HepG2 (cell line): ENCODE results near the gene DTNB. TPM values are rescaled to one million over a fixed set of nuclear protein-coding genes. Genes with fewer than 3 reads are reported as not detected.

Source experiments
- ARID2 ChIP-seq: sonication (generic); formaldehyde crosslinking; IDR thresholded peaks from 2 replicates; pipeline ENCODE4 v1.8.1; 2022; ENCODE audit warnings: mild to moderate bottlenecking, missing genetic modification reagents, borderline replicate concordance
- FOXM1 ChIP-seq: sonication (generic); formaldehyde crosslinking; IDR thresholded peaks from 2 replicates; pipeline ENCODE4 v1.5.0; 2020; ENCODE audit warnings: missing genetic modification reagents
- HOXA5 ChIP-seq: sonication (generic); formaldehyde crosslinking; IDR thresholded peaks from 2 replicates; pipeline ENCODE4 v1.4.0; 2020; ENCODE audit warnings: missing genetic modification reagents
- RCOR2 ChIP-seq: IDR thresholded peaks from 2 replicates; pipeline ENCODE4 v1.6.1; 2016; ENCODE audit warnings: missing biosample characterization, missing genetic modification reagents
- REPIN1 ChIP-seq: sonication (generic); formaldehyde crosslinking; IDR thresholded peaks from 2 replicates; pipeline ENCODE4 v1.8.0; 2022; ENCODE audit warnings: missing genetic modification reagents, low read depth, mild to moderate bottlenecking, borderline replicate concordance
- RFXAP ChIP-seq: sonication (generic); formaldehyde crosslinking; IDR thresholded peaks from 2 replicates; pipeline ENCODE4 v1.4.0; 2020; ENCODE audit warnings: missing genetic modification reagents, borderline replicate concordance
- RXRB ChIP-seq: IDR thresholded peaks from 2 replicates; pipeline ENCODE4 v1.6.1; 2016; ENCODE audit warnings: borderline replicate concordance, missing genetic modification reagents, missing compliant biosample characterization
- SOX13 ChIP-seq, 3 experiments: fragments of 450-650 bp in 1 of 3; sonication (generic) in 1 of 3; formaldehyde crosslinking in 1 of 3; IDR thresholded peaks in 2 of 3; conservative IDR thresholded peaks in 1 of 3; 2 replicates each; pipeline versions ENCODE4 v1.5.0 to v1.6.1; 2016 to 2020; ENCODE audit warnings: antibody characterized with exemption in 1 of 3, mild to moderate bottlenecking in 1 of 3, missing compliant biosample characterization in 1 of 3, missing genetic modification reagents in 1 of 3, moderate library complexity in 1 of 3
- USF2 ChIP-seq, 2 experiments: sonication (generic) in 1 of 2; formaldehyde crosslinking in 1 of 2; IDR thresholded peaks; 2 replicates each; pipeline versions ENCODE4 v1.5.1 to v1.6.1; 2011 to 2020; ENCODE audit warnings: borderline replicate concordance in 1 of 2, low read depth in 1 of 2, low read length in 1 of 2, mild to moderate bottlenecking in 1 of 2, missing genetic modification reagents in 1 of 2, moderate library complexity in 1 of 2
- ZC3H13 ChIP-seq: sonication (generic); formaldehyde crosslinking; IDR thresholded peaks from 2 replicates; pipeline ENCODE4 v1.8.1; 2023; ENCODE audit warnings: mild to moderate bottlenecking, missing genetic modification reagents, moderate library complexity
- ZKSCAN8 ChIP-seq: IDR thresholded peaks from 2 replicates; pipeline ENCODE4 v1.6.1; 2016; ENCODE audit warnings: borderline replicate concordance, missing genetic modification reagents, missing compliant biosample characterization
- ZNF251 ChIP-seq: sonication (generic); formaldehyde crosslinking; IDR thresholded peaks from 2 replicates; pipeline ENCODE4 v1.9.0; 2021; ENCODE audit warnings: mild to moderate bottlenecking, missing genetic modification reagents
- ZNF383 ChIP-seq: sonication (generic); formaldehyde crosslinking; IDR thresholded peaks from 2 replicates; pipeline ENCODE4 v1.4.0; 2020; ENCODE audit warnings: missing genetic modification reagents, mild to moderate bottlenecking, borderline replicate concordance
- ZNF432 ChIP-seq: sonication (generic); formaldehyde crosslinking; IDR thresholded peaks from 2 replicates; pipeline ENCODE4 v1.5.0; 2020; ENCODE audit warnings: missing genetic modification reagents, mild to moderate bottlenecking, borderline replicate concordance
- ZNF510 ChIP-seq: sonication (generic); formaldehyde crosslinking; IDR thresholded peaks from 2 replicates; pipeline ENCODE4 v1.4.0; 2020; ENCODE audit warnings: low read depth, mild to moderate bottlenecking, missing genetic modification reagents
- ZNF691 ChIP-seq: sonication (generic); formaldehyde crosslinking; IDR thresholded peaks from 2 replicates; pipeline ENCODE4 v1.4.0; 2020; ENCODE audit warnings: missing genetic modification reagents, low read depth, mild to moderate bottlenecking, borderline replicate concordance
- ZNF777 ChIP-seq: sonication (generic); formaldehyde crosslinking; IDR thresholded peaks from 2 replicates; pipeline ENCODE4 v1.4.0; 2020; ENCODE audit warnings: missing genetic modification reagents
- ZNF788 ChIP-seq: sonication (generic); formaldehyde crosslinking; IDR thresholded peaks from 2 replicates; pipeline ENCODE4 v1.5.0; 2020; ENCODE audit warnings: mild to moderate bottlenecking, missing genetic modification reagents, borderline replicate concordance
- ZSCAN29 ChIP-seq: sonication (generic); formaldehyde crosslinking; conservative IDR thresholded peaks from 2 replicates; pipeline ENCODE4 v1.4.0; 2020; ENCODE audit warnings: mild to moderate bottlenecking, missing genetic modification reagents
- polyA plus RNA-seq, 8 experiments: library from polyadenylated mRNA; depleted of rRNA in 3 of 8; stranded (reverse) in 7 of 8; unstranded in 1 of 8; fragments of >200 nt; fragmentation: Illumina TruSeq in 4 of 8; extraction: Trizol in 4 of 8; gene quantifications; 2 replicates each; pipeline versions ENCODE4 v1.2.1 to v1.2.3, GENCODE V29; 2011 to 2016; ENCODE audit warnings: low read depth in 4 of 8, missing spikeins in 1 of 8, mixed read lengths in 1 of 8; ENCODE audit not compliant: insufficient read depth in 1 of 8
- total RNA-seq, 5 experiments: library from RNA; depleted of rRNA; stranded (reverse); fragments of >200 nt; fragmentation: Illumina TruSeq; extraction: Trizol; gene quantifications; 2 replicates each; pipeline ENCODE4 v1.2.3, GENCODE V29; 2016; ENCODE audit warnings: low read depth in 1 of 5
- TF ChIP-seq, protein P1 (sequence below): sonication (generic); formaldehyde crosslinking; IDR thresholded peaks from 2 replicates; pipeline ENCODE4 v1.8.1; 2023; ENCODE audit warnings: mild to moderate bottlenecking, missing genetic modification reagents
- TF ChIP-seq, protein P2 (sequence below): IDR thresholded peaks from 2 replicates; pipeline ENCODE4 v1.6.1; 2016; ENCODE audit warnings: missing compliant biosample characterization, missing genetic modification reagents, borderline replicate concordance
- TF ChIP-seq, protein P3 (sequence below): IDR thresholded peaks from 2 replicates; pipeline ENCODE4 v1.6.1; 2016; ENCODE audit warnings: missing genetic modification reagents, missing compliant biosample characterization

DTNB gene
- total and polyA plus RNA-seq, 2 of the 13 experiments (the other 11 are each of a cell fraction or from before 2014, with no cell fraction given) = 14.4 to 23.9 TPM

GRCh38 chr2:25342372-25343186 is 330.8 kb downstream of the DTNB start (continued):
- peak; percentile 90; the same call in 1 of the 2 replicates for TF ChIP-seq ZNF691 (CRISPR knock-in tag)
- TF ChIP-seq USF2 (IDR thresholded peaks at IDR 0.05; ENCODE audit: low read depth, low read length) = no peak
- no peak; the same call in 1 of the 2 replicates for TF ChIP-seq USF2 (CRISPR knock-in tag; IDR thresholded peaks at IDR 0.05; ENCODE audit: borderline replicate concordance)
- TF ChIP-seq ZNF432 = no peak
- peak; percentile 97 for TF ChIP-seq ARID2 (CRISPR knock-in tag)
- TF ChIP-seq RFXAP = peak; percentile 32; the same call in 1 of the 2 replicates
- 0 out of 2 replicates have a peak, but pooled peaks have one; percentile 50 for TF ChIP-seq ZSCAN29 (CRISPR knock-in tag)
- TF ChIP-seq SOX13 (IDR thresholded peaks at IDR 0.05) = no peak
- peak in 1 of 2 experiments; percentile 72; a peak in 1 of 4 replicates for TF ChIP-seq SOX13 (CRISPR knock-in tag; conservative IDR thresholded peaks at IDR 0.05 in 1 of 2, IDR thresholded peaks at IDR 0.05 in 1 of 2)
- peak; percentile 78; the same call in 1 of the 2 replicates for TF ChIP-seq ZNF777
- TF ChIP-seq, protein P1, sequence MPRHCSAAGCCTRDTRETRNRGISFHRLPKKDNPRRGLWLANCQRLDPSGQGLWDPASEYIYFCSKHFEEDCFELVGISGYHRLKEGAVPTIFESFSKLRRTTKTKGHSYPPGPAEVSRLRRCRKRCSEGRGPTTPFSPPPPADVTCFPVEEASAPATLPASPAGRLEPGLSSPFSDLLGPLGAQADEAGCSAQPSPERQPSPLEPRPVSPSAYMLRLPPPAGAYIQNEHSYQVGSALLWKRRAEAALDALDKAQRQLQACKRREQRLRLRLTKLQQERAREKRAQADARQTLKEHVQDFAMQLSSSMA (CRISPR knock-in tag) = 0 out of 2 replicates have a peak, but pooled peaks have one; percentile 78
- peak; percentile 80 for TF ChIP-seq RXRB (CRISPR knock-in tag)
- TF ChIP-seq, protein P2, sequence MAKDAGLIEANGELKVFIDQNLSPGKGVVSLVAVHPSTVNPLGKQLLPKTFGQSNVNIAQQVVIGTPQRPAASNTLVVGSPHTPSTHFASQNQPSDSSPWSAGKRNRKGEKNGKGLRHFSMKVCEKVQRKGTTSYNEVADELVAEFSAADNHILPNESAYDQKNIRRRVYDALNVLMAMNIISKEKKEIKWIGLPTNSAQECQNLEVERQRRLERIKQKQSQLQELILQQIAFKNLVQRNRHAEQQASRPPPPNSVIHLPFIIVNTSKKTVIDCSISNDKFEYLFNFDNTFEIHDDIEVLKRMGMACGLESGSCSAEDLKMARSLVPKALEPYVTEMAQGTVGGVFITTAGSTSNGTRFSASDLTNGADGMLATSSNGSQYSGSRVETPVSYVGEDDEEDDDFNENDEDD (CRISPR knock-in tag) = peak; percentile 14; the same call in 1 of the 2 replicates
- peak; percentile 79 for TF ChIP-seq ZC3H13 (CRISPR knock-in tag)
- TF ChIP-seq, protein P3, sequence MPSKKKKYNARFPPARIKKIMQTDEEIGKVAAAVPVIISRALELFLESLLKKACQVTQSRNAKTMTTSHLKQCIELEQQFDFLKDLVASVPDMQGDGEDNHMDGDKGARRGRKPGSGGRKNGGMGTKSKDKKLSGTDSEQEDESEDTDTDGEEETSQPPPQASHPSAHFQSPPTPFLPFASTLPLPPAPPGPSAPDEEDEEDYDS = peak; percentile 67
- TF ChIP-seq ZKSCAN8 (CRISPR knock-in tag) = peak; percentile 80; the same call in 1 of the 2 replicates
- peak; percentile 48; the same call in 1 of the 2 replicates for TF ChIP-seq RCOR2 (CRISPR knock-in tag)
- peak; percentile 85; the same call in 1 of the 2 replicates for TF ChIP-seq ZNF788 (CRISPR knock-in tag)
- TF ChIP-seq ZNF510 (CRISPR knock-in tag) = no peak
- TF ChIP-seq REPIN1 (CRISPR knock-in tag) = peak; percentile 98
- peak; percentile 62; the same call in 1 of the 2 replicates for TF ChIP-seq ZNF383 (CRISPR knock-in tag)
- TF ChIP-seq ZNF251 (CRISPR knock-in tag) = no peak
- 0 out of 2 replicates have a peak, but pooled peaks have one; percentile 62 for TF ChIP-seq FOXM1 (CRISPR knock-in tag)
- peak; percentile 72 for TF ChIP-seq HOXA5 (CRISPR knock-in tag)
